ENCODE results near the gene PITPNM3.

The PITPNM3 gene

DNA sequence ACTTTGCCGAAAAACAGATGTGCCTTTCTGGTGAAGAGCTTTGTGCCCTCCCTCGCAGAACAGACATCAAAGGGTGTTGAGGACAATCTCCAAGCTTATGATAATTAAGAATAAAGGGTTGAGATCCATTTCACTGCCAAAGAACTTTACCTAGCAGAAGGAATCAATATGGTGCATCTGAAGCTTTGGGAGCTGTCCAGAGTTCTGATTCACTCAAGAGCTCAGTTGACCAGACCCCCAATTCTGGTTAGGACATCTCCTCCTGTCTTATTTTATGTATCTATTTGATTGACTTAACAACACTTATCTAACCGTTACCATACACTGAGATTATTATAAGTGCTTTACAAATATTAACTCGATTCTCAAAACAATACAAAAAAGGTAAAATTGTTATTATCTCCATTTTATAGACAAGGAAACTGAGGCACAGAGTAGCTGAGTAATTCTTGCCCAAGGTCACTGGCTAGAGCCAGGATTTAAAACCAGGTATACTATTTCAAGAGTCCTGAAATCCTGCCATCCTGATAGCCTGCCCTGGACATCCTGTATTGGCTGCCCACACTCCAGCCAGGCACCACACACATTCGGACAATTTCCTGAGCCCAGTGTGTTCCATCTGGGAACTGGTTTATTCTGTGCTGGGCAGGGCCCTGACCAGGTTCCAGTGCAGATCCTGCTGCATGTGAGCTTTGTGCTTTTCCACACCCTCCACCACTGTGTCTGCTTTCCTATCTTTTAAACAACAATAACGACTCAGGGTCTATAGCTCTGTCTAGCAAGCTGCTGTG lies 29.8 kb downstream of the PITPNM3 start:
- TF ChIP-seq, protein P1, sequence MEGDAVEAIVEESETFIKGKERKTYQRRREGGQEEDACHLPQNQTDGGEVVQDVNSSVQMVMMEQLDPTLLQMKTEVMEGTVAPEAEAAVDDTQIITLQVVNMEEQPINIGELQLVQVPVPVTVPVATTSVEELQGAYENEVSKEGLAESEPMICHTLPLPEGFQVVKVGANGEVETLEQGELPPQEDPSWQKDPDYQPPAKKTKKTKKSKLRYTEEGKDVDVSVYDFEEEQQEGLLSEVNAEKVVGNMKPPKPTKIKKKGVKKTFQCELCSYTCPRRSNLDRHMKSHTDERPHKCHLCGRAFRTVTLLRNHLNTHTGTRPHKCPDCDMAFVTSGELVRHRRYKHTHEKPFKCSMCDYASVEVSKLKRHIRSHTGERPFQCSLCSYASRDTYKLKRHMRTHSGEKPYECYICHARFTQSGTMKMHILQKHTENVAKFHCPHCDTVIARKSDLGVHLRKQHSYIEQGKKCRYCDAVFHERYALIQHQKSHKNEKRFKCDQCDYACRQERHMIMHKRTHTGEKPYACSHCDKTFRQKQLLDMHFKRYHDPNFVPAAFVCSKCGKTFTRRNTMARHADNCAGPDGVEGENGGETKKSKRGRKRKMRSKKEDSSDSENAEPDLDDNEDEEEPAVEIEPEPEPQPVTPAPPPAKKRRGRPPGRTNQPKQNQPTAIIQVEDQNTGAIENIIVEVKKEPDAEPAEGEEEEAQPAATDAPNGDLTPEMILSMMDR (IDR thresholded peaks at IDR 0.05; ENCODE audit: unreplicated experiment in 3 of 3), result no peak
- Mint-ChIP-seq H3K4me3 (no peak overlapping the region), H3K4me1 (no peaks in the 10 kb centered on the region), H3K27ac (no peak overlapping the region), H3K27me3 (ENCODE audit: low read depth) (no peaks in the 10 kb centered on the region), H3K9me3 (no peaks in the 10 kb centered on the region), H3K36me3 (ENCODE audit: low read depth) (peaks cover 10% of the 10 kb centered on the region)

DNA sequence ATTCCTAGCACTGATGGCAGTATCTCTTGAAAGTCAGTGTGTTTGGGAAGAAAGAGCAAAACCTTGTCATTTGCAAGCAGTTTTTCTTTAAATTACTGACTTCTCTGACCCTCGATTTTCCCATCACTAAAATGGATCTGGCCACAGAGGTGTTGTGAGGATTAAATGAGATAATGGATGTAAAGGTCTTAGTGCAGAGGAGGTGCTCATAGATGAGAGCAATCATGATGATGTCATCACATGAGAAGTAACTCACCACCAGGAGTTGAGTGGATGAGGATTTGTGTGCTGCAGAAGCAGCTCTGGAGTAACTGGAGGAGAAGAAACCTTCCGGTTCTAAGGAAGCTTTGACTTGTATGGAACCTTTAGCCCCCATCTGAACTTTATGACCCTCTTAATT lies 30.6 kb downstream of the PITPNM3 start:
- peaks cover 11% of the 10 kb centered on the region for H3K36me3 Mint-ChIP-seq (ENCODE audit: low read depth)
- no peaks in the 10 kb centered on the region for H3K9me3 Mint-ChIP-seq
- no peak overlapping the region for H3K4me3 Mint-ChIP-seq
- H3K27ac Mint-ChIP-seq, result no peak overlapping the region
- no peaks in the 10 kb centered on the region for H3K4me1 Mint-ChIP-seq
- H3K27me3 Mint-ChIP-seq (ENCODE audit: low read depth), result no peaks in the 10 kb centered on the region
- TF ChIP-seq, protein P1 (IDR thresholded peaks at IDR 0.05; ENCODE audit: unreplicated experiment in 3 of 3), result no peak

DNA sequence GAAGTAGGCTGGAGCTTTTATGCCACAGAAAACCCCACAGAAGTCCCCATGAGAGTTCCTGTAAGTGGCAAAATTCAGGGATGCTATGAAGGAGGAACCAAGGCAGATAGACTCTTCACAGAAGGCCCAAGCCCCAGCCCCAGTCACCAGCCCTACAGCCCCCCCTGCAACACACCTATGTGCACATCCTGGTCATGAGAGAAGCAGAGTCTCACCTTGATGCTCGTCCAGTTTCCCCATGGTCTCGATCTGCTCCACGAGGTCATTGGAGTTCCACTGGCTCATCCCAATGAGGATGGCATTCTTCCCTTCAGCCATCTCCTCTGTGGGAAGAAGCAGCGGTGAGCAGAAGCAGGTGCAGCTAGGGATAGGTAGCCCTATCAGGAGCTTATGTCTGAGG lies 31.2 kb downstream of the PITPNM3 start:
- no peaks in the 10 kb centered on the region for H3K9me3 Mint-ChIP-seq
- no peaks in the 10 kb centered on the region for H3K4me1 Mint-ChIP-seq
- H3K36me3 Mint-ChIP-seq (ENCODE audit: low read depth), result peaks cover 17% of the 10 kb centered on the region
- H3K4me3 Mint-ChIP-seq, result no peak overlapping the region
- TF ChIP-seq, protein P1 (IDR thresholded peaks at IDR 0.05; ENCODE audit: unreplicated experiment in 3 of 3), result no peak
- H3K27me3 Mint-ChIP-seq (ENCODE audit: low read depth), result no peaks in the 10 kb centered on the region
- no peak overlapping the region for H3K27ac Mint-ChIP-seq

DNA sequence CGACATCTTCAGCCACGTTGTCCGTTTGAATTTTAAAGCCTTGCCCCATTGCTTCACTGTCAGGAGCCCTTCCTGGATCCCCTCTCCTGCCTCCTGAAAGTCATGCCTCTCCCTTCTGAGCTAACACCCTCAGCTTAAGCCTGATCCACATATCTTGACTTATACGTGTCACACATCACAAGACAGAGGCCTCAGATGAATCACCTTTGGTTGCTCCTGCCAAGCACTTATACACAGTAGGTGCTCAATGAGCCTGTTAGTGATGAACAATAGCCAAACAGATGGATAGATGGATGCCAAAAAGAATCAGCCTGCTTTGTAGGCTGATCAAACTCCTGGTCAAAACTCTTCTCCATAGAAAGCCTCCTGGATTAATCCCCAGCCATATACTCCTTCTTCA lies 31.8 kb downstream of the PITPNM3 start:
- H3K27me3 Mint-ChIP-seq (ENCODE audit: low read depth), result no peaks in the 10 kb centered on the region
- no peak overlapping the region for H3K27ac Mint-ChIP-seq
- TF ChIP-seq, protein P1 (IDR thresholded peaks at IDR 0.05; ENCODE audit: unreplicated experiment in 3 of 3), result no peak
- no peaks in the 10 kb centered on the region for H3K9me3 Mint-ChIP-seq
- H3K36me3 Mint-ChIP-seq (ENCODE audit: low read depth), result peaks cover 17% of the 10 kb centered on the region
- H3K4me3 Mint-ChIP-seq, result no peak overlapping the region
- no peaks in the 10 kb centered on the region for H3K4me1 Mint-ChIP-seq

DNA sequence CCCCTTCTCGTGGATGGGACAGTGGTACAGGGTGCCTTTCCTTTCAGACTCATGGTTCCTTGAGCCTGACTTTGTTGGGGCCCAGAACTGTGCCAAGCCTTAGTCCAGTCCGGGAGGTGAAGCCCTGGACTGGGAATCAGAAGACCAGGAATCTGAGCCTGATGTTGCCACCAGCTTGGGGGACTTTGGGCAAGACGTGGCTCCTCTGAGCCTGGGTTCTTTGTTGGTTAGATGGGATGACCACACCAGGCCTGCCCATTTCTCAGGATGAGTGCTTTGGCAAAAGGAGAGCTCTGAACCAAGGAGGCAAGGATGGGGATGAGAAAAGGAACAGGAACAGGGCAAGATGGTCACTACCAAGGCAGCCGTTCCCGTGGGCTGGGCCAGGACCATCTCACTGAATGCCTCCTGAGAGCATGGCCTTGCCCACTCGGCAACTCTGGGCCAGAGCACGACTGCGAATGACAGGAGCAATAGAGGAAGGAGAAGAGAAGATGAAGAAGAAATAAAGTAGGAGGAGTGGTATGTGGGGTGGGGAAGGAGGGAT lies 32.5 kb downstream of the PITPNM3 start:
- Mint-ChIP-seq H3K9me3 (no peaks in the 10 kb centered on the region), H3K4me3 (no peak overlapping the region), H3K27ac (no peak overlapping the region), H3K27me3 (ENCODE audit: low read depth) (no peaks in the 10 kb centered on the region), H3K4me1 (no peaks in the 10 kb centered on the region), H3K36me3 (ENCODE audit: low read depth) (peaks cover 17% of the 10 kb centered on the region)
- TF ChIP-seq, protein P1 (IDR thresholded peaks at IDR 0.05; ENCODE audit: unreplicated experiment in 3 of 3), result no peak

DNA sequence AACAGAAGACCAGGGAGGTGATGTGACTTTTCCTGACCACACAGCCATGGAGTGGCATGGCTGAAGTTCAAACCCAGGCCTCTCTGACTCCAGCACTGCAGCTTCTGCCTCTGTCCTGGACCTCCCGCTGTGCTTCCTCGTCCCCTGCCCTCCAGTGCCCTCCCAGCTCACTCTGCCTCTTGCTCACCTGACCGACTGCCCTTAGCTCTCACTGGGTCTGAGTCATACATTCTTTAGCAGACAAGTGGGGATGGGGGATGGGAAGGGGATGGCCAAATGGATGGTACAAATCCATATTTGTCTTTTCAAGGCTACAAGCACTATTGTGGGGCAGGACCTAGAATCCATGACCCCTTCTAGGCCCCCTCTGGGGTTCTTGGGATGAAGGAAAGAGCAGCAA lies 33.0 kb downstream of the PITPNM3 start:
- TF ChIP-seq, protein P1 (IDR thresholded peaks at IDR 0.05; ENCODE audit: unreplicated experiment in 3 of 3), result no peak
- peaks cover 22% of the 10 kb centered on the region for H3K36me3 Mint-ChIP-seq (ENCODE audit: low read depth)
- no peak overlapping the region for H3K4me3 Mint-ChIP-seq
- no peaks in the 10 kb centered on the region for H3K9me3 Mint-ChIP-seq
- no peaks in the 10 kb centered on the region for H3K4me1 Mint-ChIP-seq
- no peaks in the 10 kb centered on the region for H3K27me3 Mint-ChIP-seq (ENCODE audit: low read depth)
- H3K27ac Mint-ChIP-seq, result no peak overlapping the region

All from nephron (organoid).